GM10266 (cell line): ENCODE data around the gene IZUMO1.
"Not testable (repeated sequence)": the region's sequence is repeated elsewhere in the genome, so short reads cannot be mapped to it uniquely, and the experiment has no call there.

Source experiments
- DNase-seq: peaks from one replicate; pipeline ENCODE4 v3.0.0; 2012; ENCODE audit errors: extremely low spot score
- CTCF ChIP-seq: IDR thresholded peaks from 2 replicates; pipeline ENCODE4 v1.5.1; 2012; ENCODE audit warnings: mild to moderate bottlenecking, low read depth; ENCODE audit not compliant: control insufficient read depth, insufficient read depth; ENCODE audit errors: missing control alignments

IZUMO1 gene

DNA sequence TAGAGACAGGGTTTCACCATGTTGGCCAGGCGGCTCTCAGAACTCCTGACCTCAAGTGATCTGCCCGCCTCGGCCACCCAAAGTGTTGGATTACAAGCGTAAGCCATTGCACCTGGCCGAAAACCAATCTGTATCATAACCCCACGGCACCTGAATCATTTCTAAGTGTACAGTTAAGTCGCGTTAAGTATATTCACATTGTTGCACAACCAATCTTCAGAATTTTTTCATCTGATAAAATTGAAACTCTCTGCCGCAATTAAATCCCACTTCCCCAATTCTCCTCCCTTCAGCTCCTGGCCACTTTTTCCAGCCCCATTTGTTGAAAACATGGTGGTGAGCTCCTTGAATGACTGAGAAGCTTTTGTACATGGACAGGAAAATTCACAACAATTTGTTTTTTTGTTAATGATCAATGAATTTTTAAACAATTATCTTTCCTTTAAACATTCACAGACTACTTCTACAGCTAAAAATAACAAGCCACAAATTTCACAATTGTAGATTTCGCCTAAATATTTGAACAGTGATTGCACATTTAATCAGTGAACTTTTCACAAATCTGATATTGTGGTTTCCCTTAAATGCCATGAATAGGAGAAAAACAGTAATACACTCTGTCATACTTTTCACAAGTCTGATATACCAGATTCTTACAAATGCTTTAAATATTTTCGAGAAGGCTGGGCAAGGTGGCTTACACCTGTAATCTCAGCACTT is 22.4 kb upstream of the IZUMO1 start:
- TF ChIP-seq CTCF, result no peak
- no peak for DNase-seq

DNA sequence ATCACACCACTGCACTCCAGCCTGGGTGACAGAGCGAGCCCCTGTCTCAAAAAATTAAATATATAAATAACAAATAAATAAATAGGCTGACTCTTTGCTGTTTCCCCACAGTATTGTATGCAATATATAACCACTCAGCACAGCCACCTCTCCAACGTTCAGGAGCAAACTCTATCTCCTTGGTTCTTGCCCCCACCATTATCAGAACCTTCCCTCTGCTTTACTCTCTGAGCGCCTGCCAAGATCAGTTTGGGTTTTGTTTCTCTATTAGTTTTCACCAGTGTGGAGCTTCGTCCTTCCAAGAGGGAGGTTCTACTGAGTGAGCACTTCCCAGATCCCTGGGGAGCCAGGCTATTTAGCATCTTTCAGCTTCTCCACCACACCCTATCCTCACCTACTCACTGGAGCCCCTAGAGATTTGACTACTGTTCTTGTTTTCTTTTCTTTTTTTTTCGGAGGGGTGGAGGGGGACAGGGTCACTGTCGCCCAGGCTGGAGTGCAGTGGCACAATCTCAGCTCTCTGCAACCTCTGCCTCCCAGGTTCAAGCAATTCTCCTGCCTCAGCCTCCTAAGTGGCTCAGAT is 21.6 kb upstream of the IZUMO1 start:
- not testable (repeated sequence) for DNase-seq

DNA sequence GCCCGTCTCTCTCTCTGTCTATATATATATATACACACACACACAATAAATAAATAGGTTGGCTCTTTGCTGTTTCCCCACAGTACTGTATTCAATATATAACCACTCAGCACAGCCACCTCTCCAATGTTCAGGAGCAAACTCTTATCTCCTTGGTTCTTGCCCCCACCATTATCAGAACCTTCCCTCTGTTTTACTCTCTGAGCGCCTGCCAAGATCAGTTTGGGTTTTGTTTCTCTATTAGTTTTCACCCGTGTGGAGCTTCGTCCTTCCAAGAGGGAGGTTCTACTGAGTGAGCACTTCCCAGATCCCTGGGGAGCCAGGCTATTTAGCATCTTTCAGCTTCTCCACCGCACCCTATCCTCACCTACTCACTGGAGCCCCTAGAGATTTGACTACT is 19.1 kb upstream of the IZUMO1 start:
- not testable (repeated sequence) for DNase-seq

- no peak for TF ChIP-seq CTCF
- DNase-seq, result no peak
These were observed 13.9 kb upstream of the IZUMO1 start for GRCh38 chr19:48760504-48761205.

GRCh38 chr19:48757741-48758144 is 11.0 kb upstream of the IZUMO1 start:
- DNase-seq, result no peak
- no peak for TF ChIP-seq CTCF

- TF ChIP-seq CTCF, result no peak
- DNase-seq, result no peak
These were observed 10.5 kb upstream of the IZUMO1 start for GRCh38 chr19:48757089-48757675.

GRCh38 chr19:48756686-48757085 is 10.0 kb upstream of the IZUMO1 start:
- no peak for TF ChIP-seq CTCF
- DNase-seq, result no peak

DNA sequence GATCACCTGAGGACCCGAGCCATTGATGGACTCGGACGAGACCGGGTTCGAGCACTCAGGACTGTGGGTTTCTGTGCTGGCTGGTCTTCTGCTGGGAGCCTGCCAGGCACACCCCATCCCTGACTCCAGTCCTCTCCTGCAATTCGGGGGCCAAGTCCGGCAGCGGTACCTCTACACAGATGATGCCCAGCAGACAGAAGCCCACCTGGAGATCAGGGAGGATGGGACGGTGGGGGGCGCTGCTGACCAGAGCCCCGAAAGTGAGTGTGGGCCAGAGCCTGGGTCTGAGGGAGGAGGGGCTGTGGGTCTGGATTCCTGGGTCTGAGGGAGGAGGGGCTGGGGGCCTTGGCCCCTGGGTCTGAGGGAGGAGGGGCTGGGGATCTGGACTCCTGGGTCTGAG is 9.5 kb upstream of the IZUMO1 start:
- no peak for DNase-seq
- TF ChIP-seq CTCF, result no peak
